NOMO-1 treated with dmso at 0.1 percent for 144 hours (cell line): ENCODE data around the gene GADL1.

Experiments
- DNase-seq: peaks from one replicate; lab custom pipeline; 2025; ENCODE audit not compliant: unreplicated experiment; lab: John Stamatoyannopoulos, UW

The GADL1 gene

DNA sequence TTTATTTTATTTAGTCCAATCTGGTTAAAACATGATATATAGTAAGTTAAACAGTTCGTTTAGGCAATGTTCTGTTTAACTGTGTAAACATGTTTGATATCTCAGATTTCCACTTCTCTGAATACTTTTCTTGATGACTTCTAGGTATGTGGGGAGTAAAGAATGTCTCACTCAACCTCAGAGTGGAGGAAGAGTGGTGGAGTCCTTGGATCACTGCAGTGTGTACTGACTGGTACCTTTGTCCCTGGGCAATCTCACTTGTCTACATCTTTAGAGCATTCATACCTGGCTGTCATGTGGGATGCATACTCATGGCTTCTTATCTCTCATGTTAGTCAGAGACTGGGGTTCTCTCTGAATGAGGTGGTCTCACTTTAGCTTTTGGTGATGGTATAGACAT is 15.6 kb downstream of the GADL1 start:
- no peak for DNase-seq

- no peak for DNase-seq
Observed at GRCh38 chr3:30875505-30875904, 19.0 kb downstream of the GADL1 start.

GRCh38 chr3:30873671-30874070 is 20.8 kb downstream of the GADL1 start:
- DNase-seq = no peak

DNA sequence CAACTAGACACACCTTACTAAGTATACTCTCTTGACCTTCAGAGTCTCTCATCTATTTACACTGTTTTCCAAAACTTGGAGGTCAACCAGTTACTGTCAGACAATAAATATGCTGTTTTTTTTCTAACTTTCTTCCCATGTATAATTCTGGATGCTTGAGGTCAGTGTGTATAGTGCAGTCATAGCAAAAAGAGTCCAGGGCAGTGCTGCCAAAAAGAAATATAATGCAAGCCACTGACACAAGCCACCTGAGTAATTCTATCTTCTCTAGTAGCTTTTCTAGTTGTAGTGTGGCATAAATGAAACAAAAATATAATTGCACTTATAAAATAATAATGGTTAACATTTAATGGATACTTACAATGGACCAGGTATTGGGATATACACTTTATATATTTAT is 21.6 kb downstream of the GADL1 start:
- no peak for DNase-seq

DNA sequence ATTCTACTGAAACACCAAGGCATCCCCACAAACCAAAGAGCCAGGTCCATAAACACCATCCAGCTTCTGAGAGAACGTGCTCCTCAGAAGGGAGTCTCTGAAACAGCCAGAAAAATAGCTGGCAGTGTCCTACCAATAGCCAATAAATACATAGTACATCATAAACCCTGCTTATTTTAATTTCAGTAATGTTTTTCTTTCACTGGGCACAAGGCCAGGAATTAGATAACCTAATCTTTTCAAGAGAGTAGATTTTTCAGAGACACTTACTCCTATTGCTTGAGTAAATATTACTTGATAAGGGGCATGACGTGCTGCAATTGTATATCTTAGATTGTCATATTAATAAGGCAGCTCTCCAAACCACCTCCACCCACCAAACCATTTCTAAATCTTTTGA is 22.7 kb downstream of the GADL1 start:
- DNase-seq = no peak

DNA sequence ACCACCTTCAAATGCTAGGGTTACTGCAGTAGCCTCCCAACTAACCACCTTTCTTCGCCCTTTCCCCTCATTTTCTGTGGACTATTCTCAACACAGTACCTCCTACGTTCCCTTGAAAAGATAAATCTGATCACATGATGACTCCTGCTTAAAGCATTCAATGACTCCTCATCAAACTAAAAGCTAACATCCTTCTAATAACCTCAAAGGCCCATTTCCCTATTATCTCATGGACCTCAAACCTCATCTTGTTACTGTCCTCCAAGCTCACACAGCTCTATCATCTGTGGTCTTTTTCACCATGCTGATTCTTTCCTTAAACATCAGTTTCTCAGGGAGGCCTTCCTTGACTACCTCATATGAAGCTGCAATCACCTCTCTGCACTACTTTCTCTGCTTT is 29.6 kb downstream of the GADL1 start:
- no peak for DNase-seq

- DNase-seq = no peak
Observed at GRCh38 chr3:30864132-30864531, 30.3 kb downstream of the GADL1 start.

DNA sequence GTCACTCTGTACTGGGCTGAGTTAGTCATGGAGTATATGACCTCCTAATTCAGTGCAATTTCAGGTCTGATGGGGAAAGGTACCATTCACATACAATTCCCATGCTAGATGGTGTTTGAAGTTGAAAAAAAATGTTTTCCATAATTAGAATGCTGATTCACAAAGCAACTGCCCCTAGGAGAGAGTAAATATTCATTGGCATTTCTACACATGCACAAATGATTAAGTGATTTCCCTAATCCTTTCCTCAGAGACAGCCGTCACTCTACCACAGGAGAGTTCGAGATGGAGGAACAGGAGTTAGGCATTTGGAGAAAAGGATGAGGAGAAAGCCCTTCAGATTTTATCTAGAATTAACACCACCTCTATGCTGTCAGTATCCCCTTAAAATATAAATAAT is 32.5 kb downstream of the GADL1 start:
- no peak for DNase-seq

DNA sequence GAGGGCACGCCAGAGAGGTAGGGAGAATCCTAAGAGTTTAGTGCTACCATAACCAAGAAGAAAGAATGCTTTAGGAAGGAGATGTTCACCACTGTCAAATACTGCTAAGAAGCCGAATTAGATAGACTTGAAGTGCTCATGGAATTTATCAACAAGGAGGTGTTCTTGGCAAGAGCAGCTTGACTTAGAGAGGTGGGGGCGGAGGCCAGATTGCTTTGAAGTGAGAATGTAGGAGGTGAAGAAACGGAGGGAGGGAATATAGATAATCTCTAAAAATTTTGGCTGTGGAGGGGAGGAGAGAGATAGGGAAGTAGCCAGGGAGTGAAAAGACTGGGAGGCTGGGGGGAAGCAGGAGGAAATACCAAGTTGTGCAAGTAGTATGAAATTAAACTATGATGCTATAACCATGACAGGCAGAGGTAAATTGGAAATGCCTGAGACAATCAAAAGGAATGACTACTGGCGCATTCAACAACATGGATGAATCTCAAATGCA is 35.5 kb downstream of the GADL1 start:
- DNase-seq = no peak

GRCh38 chr3:30855400-30856292 is 38.8 kb downstream of the GADL1 start:
- DNase-seq = no peak

DNA sequence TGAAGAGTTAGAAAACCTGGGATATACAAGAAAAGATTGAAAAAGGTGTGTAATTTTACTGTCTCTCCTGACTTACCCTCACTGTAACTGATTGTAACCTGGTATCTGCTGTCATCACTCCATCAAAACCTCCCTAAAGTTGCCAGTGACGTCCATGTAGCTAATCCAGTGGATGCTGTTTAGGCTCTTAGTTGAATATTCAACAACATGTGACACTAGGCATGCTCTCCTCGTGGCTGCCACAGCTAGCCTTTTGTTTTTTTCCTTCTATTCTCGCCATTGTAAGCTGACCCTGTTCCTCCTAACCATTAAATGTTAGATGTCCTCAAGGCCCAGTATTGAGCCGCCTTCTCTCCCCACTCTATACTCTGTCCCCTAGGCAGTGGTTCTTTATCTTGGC is 41.6 kb downstream of the GADL1 start:
- no peak for DNase-seq

DNA sequence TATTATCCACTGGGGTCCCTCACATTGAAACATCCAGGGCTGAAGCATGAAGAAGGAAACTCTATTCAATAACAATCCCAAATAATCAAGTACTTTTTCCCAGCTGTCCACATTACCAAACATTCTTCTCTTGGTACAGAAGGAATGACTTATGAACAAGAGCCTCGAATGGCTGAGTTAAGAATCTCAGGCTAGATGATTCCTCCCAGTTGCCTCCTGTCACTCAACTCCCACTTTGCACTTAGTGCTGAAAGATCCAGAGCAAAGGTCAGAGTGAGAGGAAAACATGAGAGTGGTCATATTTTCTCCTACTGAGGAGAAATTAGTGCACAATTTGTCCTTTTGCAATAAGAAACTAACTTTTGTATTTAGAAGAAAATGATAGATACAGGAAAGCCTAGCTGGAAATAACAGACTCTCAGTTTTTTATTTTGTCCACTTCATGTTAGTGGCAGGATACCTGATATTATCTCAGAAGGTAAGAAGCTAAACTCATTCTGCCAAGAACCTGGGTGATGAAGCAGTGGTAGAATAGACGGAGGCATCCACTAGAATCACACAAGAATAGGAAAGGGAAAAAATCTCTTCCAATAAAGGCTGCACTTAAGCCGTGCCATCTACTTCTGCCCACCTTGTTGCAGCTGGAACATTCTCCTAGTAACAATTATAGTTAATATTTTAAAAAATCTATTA is 46.2 kb downstream of the GADL1 start:
- DNase-seq = no peak

- DNase-seq = no peak
Observed at GRCh38 chr3:30847592-30847991, 46.9 kb downstream of the GADL1 start.

DNA sequence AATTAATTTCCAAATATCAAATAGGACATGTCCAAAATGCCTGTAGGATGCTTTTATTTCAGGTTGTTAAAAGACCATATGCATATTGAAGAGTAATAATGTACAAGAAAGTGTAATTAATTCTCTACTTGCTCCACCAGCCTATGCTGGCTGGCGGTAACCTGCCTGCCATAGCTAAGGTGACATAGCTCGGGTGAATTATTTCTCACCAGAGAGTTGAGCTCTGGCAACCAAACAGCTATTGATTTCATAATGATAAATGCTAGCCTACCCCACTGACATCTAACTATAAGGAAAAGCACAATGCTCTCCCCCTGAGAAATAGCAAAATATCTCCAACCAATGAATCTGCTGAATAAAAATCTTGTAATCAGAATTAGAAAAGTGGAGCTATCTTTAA is 48.9 kb downstream of the GADL1 start:
- no peak for DNase-seq

DNA sequence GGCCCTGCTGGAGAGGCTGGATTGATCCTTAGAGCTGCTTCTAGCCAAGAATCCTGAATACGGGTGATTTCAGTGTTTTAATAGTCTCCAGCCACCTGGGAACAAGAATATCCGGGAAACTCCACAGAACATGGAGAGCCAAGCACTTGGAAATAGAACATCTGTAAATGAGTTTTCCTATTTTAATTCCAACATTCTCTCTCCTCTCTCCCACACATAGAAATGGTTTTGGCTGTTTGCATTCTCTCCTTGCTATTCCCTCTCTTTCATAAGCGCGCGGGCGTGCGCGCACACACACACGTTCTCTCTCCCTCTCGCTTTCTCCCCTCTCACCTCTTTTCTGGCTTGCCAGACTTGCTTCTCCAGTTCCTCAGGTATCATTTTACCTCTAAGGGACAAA is 50.6 kb downstream of the GADL1 start:
- no peak for DNase-seq

DNA sequence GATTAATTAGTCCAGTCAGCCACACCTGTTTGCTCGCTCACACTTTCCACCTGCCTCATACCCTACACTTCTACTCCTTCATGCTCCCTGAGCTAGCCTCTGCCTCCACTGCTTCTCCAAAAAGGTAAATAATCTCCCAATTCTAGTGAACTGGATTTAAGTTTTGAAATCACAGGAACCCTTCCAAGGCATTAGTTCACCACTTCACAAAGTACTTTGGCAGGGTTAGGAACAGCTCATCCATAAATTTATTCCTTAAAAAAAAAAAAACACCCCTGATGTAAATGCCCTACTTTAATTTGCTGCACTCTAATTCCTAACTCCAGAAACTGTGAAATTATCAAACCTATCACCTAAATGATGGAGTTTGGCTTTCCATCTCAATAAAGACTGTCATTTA is 58.3 kb downstream of the GADL1 start:
- DNase-seq = no peak

GRCh38 chr3:30835667-30836066 is 58.8 kb downstream of the GADL1 start:
- no peak for DNase-seq

- DNase-seq = no peak
Observed at GRCh38 chr3:30832961-30833575, 61.4 kb downstream of the GADL1 start.

- no peak for DNase-seq
Observed at GRCh38 chr3:30827080-30827479, 67.4 kb downstream of the GADL1 start.

GRCh38 chr3:30826531-30826942 is 67.9 kb downstream of the GADL1 start:
- no peak for DNase-seq

DNA sequence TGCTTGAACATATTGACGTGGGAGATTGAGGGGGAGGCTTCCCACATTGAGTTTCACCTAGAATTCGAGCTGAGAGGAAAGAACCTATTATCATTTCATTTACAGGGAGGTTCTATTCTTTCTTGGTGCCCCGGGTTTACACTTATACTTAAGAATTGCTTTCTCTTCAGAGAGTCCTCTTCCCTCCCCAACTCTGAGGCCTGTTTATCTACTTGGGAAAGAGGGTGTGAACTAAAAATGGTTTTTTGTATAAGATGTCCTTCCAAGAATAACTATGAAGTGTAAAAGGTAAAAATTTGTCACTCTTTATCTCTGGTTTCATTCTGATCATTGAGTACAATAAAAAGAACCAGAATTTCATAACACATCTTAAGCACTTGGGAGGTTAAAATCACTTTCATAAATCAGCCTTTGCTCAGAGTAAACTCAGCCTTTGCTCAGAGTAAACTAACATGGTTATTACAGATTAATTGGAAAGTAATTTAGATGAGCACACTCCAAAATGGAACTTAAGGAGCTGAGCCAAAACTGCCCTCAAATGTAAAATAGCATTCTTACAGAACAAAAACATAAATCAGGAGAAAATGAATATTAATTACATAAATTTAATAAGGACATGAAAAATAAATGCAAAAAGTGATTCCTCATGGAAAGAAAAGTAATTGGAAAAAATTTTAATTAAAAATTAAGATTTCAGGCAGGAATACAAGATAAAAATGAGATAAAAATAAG is 75.2 kb downstream of the GADL1 start:
- no peak for DNase-seq
